Kidney capillary endothelial cell (primary cell): ENCODE data around the gene PDK2.
"Not testable (repeated sequence)": the region's sequence is repeated elsewhere in the genome, so short reads cannot be mapped to it uniquely, and the experiment has no call there.

ENCODE experiments used
- DNase-seq: peaks from one replicate; pipeline ENCODE4 v3.0.0-alpha.2; 2018; ENCODE audit warnings: low spot score

The PDK2 gene

GRCh38 chr17:50058296-50058953 is 36.7 kb upstream of the PDK2 start:
- no peak for DNase-seq

- no peak for DNase-seq
Observed at GRCh38 chr17:50059256-50059655, 35.9 kb upstream of the PDK2 start.

- no peak for DNase-seq
Observed at GRCh38 chr17:50059759-50060273, 35.3 kb upstream of the PDK2 start.

GRCh38 chr17:50060951-50061712 is 34.0 kb upstream of the PDK2 start:
- no peak for DNase-seq

GRCh38 chr17:50061713-50062045 is 33.5 kb upstream of the PDK2 start:
- DNase-seq: not testable (repeated sequence)

GRCh38 chr17:50062293-50063243 is 32.6 kb upstream of the PDK2 start:
- DNase-seq: no peak

GRCh38 chr17:50063561-50064252 is 31.4 kb upstream of the PDK2 start:
- no peak for DNase-seq

GRCh38 chr17:50064253-50065001 is 30.7 kb upstream of the PDK2 start:
- peak; percentile 85 for DNase-seq

- no peak for DNase-seq
Observed at GRCh38 chr17:50065056-50065455, 30.1 kb upstream of the PDK2 start.

- no peak for DNase-seq
Observed at GRCh38 chr17:50066995-50067394, 28.2 kb upstream of the PDK2 start.

- DNase-seq: no peak
Observed at GRCh38 chr17:50067996-50068395, 27.2 kb upstream of the PDK2 start.

GRCh38 chr17:50070908-50071680 is 24.1 kb upstream of the PDK2 start:
- no peak for DNase-seq

- no peak for DNase-seq
Observed at GRCh38 chr17:50071692-50072091, 23.5 kb upstream of the PDK2 start.

GRCh38 chr17:50072130-50072529 is 23.0 kb upstream of the PDK2 start:
- DNase-seq: no peak

GRCh38 chr17:50072925-50073324 is 22.2 kb upstream of the PDK2 start:
- DNase-seq: no peak

GRCh38 chr17:50074227-50074626 is 20.9 kb upstream of the PDK2 start:
- no peak for DNase-seq

GRCh38 chr17:50075446-50076032 is 19.6 kb upstream of the PDK2 start:
- no peak for DNase-seq

GRCh38 chr17:50076221-50076590 is 18.9 kb upstream of the PDK2 start:
- DNase-seq: no peak

- DNase-seq: no peak
Observed at GRCh38 chr17:50076591-50077235, 18.4 kb upstream of the PDK2 start.

- DNase-seq: no peak
Observed at GRCh38 chr17:50078430-50078829, 16.7 kb upstream of the PDK2 start.
